Natural killer cell (primary cell): ENCODE data around the gene CXCR6. TPM values are rescaled to one million over a fixed set of nuclear protein-coding genes. Genes with fewer than 3 reads are reported as not detected.

ENCODE experiments used
- ATAC-seq, 3 donors: fragments of 150-1000 bp in 2 of 3; fragments of 200-7000 bp in 1 of 3; cut with Tn5 transposase; 1 replicate in 1 of 3; 2 replicates in 2 of 3; pipeline ENCODE4 v1.10.0; 2021; ENCODE audit warnings: mild to moderate bottlenecking in 2 of 3, moderate library complexity in 2 of 3
- DNase-seq, 2 donors: peaks; one replicate each; pipeline versions ENCODE4 v3.0.0 to v3.0.0-alpha.2; 2013 to 2021; ENCODE audit warnings: mixed read lengths in 1 of 2
- H3K27ac ChIP-seq: one replicate; pipeline ENCODE4 v1.5.1; 2013; ENCODE audit warnings: mild to moderate bottlenecking, low read length
- H3K27me3 ChIP-seq: one replicate; pipeline ENCODE4 v1.6.1; 2013; ENCODE audit warnings: low read length; ENCODE audit not compliant: control insufficient read depth, insufficient read depth
- H3K36me3 ChIP-seq: one replicate; pipeline ENCODE4 v1.6.1; 2013; ENCODE audit warnings: low read length; ENCODE audit not compliant: control insufficient read depth, insufficient read depth
- H3K4me1 ChIP-seq: one replicate; pipeline ENCODE4 v1.6.1; 2013; ENCODE audit warnings: low read length; ENCODE audit not compliant: control insufficient read depth, insufficient read depth
- H3K4me3 ChIP-seq: one replicate; pipeline ENCODE4 v1.5.1; 2013; ENCODE audit warnings: low read length
- H3K9me3 ChIP-seq: one replicate; pipeline ENCODE4 v1.6.1; 2013; ENCODE audit warnings: low read length; ENCODE audit not compliant: control insufficient read depth, insufficient read depth
- H3K27ac Mint-ChIP-seq, 2 donors: one replicate each; pipeline ENCODE4 v1.8.0; 2022; ENCODE audit warnings: mild to moderate bottlenecking in 2 of 2, mixed read lengths in 2 of 2, moderate library complexity in 1 of 2
- H3K27me3 Mint-ChIP-seq, 2 donors: one replicate each; pipeline ENCODE4 v1.8.0; 2022; ENCODE audit warnings: low read depth in 2 of 2, mixed read lengths in 2 of 2
- H3K36me3 Mint-ChIP-seq: one replicate; pipeline ENCODE4 v1.8.0; 2022; ENCODE audit warnings: mixed read lengths
- H3K4me1 Mint-ChIP-seq, 2 donors: one replicate each; pipeline ENCODE4 v1.8.0; 2022; ENCODE audit warnings: mixed read lengths in 2 of 2
- H3K4me3 Mint-ChIP-seq: one replicate; pipeline ENCODE4 v1.8.0; 2022; ENCODE audit warnings: mild to moderate bottlenecking, moderate library complexity, mixed read lengths
- H3K9me3 Mint-ChIP-seq, 2 donors: one replicate each; pipeline ENCODE4 v1.8.0; 2022; ENCODE audit warnings: mixed read lengths in 2 of 2
- WGBS: methylation state at CpG from one replicate; pipeline ENCODE4 v1.1.7; 2013; ENCODE audit warnings: missing lambda C conversion rate; ENCODE audit not compliant: insufficient coverage; 5-methylcytosine and 5-hydroxymethylcytosine counted together
- intact Hi-C: fragments of 100-400 bp; cut with micrococcal nuclease; formaldehyde crosslinking; loops from one replicate; pipeline ENCODE4 v1.14.2; 2022
- total RNA-seq, 4 donors: library from RNA; stranded (reverse); fragments of 120-200 nt in 1 of 4; gene quantifications; one replicate each; pipeline versions ENCODE4 v1.2.3 to v1.2.4, GENCODE V29; 2013 to 2022
- TF ChIP-seq, protein P1 (sequence below): fragments of 200-600 bp; IDR thresholded peaks from one replicate; pipeline ENCODE4 v1.8.0; 2022; ENCODE audit warnings: antibody characterized with exemption

The CXCR6 gene
- total RNA-seq, 3 donors from 2014 or later (not counting 1 experiment from before 2014, with no cell fraction given) = 0.95 to 2.1 (median 1.7) TPM

DNA sequence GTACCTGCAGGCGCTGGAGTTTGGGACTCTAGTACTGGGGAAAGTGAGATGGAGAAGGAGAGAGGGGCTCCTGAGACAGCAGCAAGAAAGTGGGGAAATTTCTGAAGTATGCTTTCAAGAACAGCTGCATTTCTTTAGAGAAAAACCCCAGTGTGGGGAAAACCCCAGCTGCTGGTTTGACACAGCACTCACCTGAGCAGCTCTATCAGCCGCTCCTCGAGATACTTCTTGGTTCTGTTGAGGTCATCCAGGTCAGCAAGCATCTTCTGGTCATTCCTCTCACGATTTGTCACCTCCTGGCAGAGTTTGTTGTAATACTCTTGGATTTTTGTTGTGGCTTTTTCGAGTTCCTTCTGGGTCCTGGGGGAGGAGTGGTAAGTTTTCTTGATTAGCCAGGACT lies 18.8 kb downstream of the CXCR6 start:
- peaks cover 24 to 28% of the 10 kb centered on the region in 2 donors for H3K4me1 Mint-ChIP-seq
- WGBS = 58% methylated on average over 5 of the region's 5 CpGs
- H3K27me3 Mint-ChIP-seq = no peaks in the 10 kb centered on the region
- H3K9me3 ChIP-seq = no peaks in the 10 kb centered on the region
- peaks cover 90% of the 10 kb centered on the region for H3K36me3 ChIP-seq
- H3K9me3 Mint-ChIP-seq = no peaks in the 10 kb centered on the region
- no peak overlapping the region for H3K4me3 Mint-ChIP-seq
- no peaks in the 10 kb centered on the region for H3K27me3 ChIP-seq
- intact Hi-C loops = no loop called here
- peak overlapping the region in 1 of 2 donors; percentile 1 for H3K27ac Mint-ChIP-seq
- no peak overlapping the region for H3K4me3 ChIP-seq
- peaks cover 29% of the 10 kb centered on the region for H3K36me3 Mint-ChIP-seq
- DNase-seq = peak in 1 of 2 donors; percentile 60
- peaks cover 84% of the 10 kb centered on the region for H3K4me1 ChIP-seq
- TF ChIP-seq, protein P1, sequence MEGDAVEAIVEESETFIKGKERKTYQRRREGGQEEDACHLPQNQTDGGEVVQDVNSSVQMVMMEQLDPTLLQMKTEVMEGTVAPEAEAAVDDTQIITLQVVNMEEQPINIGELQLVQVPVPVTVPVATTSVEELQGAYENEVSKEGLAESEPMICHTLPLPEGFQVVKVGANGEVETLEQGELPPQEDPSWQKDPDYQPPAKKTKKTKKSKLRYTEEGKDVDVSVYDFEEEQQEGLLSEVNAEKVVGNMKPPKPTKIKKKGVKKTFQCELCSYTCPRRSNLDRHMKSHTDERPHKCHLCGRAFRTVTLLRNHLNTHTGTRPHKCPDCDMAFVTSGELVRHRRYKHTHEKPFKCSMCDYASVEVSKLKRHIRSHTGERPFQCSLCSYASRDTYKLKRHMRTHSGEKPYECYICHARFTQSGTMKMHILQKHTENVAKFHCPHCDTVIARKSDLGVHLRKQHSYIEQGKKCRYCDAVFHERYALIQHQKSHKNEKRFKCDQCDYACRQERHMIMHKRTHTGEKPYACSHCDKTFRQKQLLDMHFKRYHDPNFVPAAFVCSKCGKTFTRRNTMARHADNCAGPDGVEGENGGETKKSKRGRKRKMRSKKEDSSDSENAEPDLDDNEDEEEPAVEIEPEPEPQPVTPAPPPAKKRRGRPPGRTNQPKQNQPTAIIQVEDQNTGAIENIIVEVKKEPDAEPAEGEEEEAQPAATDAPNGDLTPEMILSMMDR = no peak
- H3K27ac ChIP-seq = peak overlapping the region; percentile 16
- ATAC-seq = peak in 1 of 3 donors; percentile 29

DNA sequence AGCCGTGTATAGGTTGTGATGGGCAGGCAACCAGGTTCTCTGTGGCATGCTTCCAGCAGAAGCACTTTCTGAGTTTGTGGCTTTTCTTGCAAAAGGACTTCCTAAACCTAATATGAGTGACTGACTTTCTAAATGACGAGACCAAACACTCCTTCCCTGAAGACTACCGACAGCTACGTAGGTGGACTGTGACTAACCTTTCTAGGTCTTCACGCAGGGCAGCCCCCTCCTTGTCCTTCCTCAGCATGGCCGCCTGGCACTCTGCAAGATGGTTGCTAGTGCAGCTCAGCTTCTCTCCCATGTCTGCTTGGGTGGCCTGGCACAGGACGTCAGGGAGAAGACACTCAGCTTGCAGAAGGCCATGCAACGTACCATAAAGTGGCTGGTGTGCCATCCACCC lies 20.9 kb downstream of the CXCR6 start:
- DNase-seq = peak in 1 of 2 donors; percentile 43
- H3K4me1 Mint-ChIP-seq = peaks cover 5 to 32% of the 10 kb centered on the region in 2 donors

DNA sequence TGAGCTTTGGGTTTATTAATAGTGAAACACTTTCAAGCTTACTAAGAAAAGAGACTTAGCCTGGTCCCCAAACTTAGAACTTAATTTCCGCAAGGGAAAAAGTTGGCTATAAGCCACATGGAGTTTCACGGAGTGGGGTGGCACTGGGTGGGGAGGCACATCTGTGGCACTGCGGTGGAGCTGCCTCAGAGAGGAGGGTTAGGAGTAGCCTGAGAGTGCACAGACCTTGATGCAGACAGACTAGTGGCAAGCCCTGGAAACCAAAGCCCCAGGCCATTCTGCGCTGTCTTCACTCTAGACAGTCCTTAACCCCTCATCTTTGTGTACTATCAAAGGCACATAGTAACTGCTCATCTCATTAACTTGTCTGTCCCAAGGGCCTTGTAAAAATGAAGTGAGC lies 22.0 kb downstream of the CXCR6 start:
- peak in 1 of 2 donors; percentile 22 for DNase-seq
- Mint-ChIP-seq H3K4me3 (no peak overlapping the region), H3K36me3 (peaks cover 24% of the 10 kb centered on the region), H3K27ac (peak overlapping the region in 1 of 2 donors; percentile 22), H3K4me1 (peaks cover 0 to 28% of the 10 kb centered on the region in 2 donors), H3K9me3 (no peaks in the 10 kb centered on the region), H3K27me3 (no peaks in the 10 kb centered on the region)
- TF ChIP-seq, protein P1 = no peak
- Histone ChIP-seq H3K36me3 (peaks cover 89% of the 10 kb centered on the region), H3K4me1 (peaks cover 81% of the 10 kb centered on the region), H3K9me3 (no peaks in the 10 kb centered on the region), H3K4me3 (no peak overlapping the region), H3K27ac (peak overlapping the region; percentile 47), H3K27me3 (no peaks in the 10 kb centered on the region)
- peak in 1 of 3 donors; percentile 22 for ATAC-seq
- intact Hi-C loops = no loop called here
- 71% methylated on average over 4 of the region's 4 CpGs for WGBS

More for the DNA sequence above, 20.9 kb downstream of the CXCR6 start:
- peak overlapping the region; percentile 47 for H3K27ac ChIP-seq
- peaks cover 91% of the 10 kb centered on the region for H3K36me3 ChIP-seq
- no peak overlapping the region for H3K27ac Mint-ChIP-seq
- H3K27me3 Mint-ChIP-seq = no peaks in the 10 kb centered on the region
- no peak overlapping the region for H3K4me3 Mint-ChIP-seq
- no peaks in the 10 kb centered on the region for H3K9me3 ChIP-seq
- TF ChIP-seq, protein P1 = no peak
- no peaks in the 10 kb centered on the region for H3K27me3 ChIP-seq
- intact Hi-C loops = no loop called here
- no peaks in the 10 kb centered on the region for H3K9me3 Mint-ChIP-seq
- H3K4me1 ChIP-seq = peaks cover 84% of the 10 kb centered on the region
- no peak overlapping the region for H3K4me3 ChIP-seq
- peak in 1 of 3 donors; percentile 59 for ATAC-seq
- peaks cover 31% of the 10 kb centered on the region for H3K36me3 Mint-ChIP-seq
- WGBS = 56% methylated on average over 8 of the region's 8 CpGs

DNA sequence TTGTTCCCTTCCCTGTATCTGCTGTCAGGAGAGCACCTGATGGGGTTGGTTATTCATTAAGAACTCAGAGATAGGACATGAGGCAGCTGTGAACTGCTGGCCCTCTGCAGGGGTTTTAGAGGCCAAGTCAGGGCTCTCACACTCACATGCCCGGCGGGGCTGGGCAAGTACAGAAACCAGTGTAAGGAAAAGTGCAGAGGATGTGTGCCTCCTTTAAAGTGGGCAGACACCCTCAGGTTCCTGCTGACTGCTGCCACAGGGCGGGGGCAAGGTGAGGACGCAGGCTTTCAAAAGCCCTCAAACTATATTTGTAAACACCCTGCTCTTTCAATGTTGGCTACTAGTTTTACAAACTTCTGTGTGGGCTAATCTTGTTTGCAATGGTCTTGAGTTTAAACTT lies 22.4 kb downstream of the CXCR6 start:
- H3K4me1 ChIP-seq = peaks cover 81% of the 10 kb centered on the region
- DNase-seq (peak in 1 of 2 donors; percentile 60), ATAC-seq (peak in 2 of 3 donors; percentile 55 to 56)
- peaks cover 85% of the 10 kb centered on the region for H3K36me3 ChIP-seq
- 31% methylated on average over 4 of the region's 4 CpGs for WGBS
- H3K27me3 ChIP-seq = no peaks in the 10 kb centered on the region
- H3K27ac ChIP-seq = peak overlapping the region; percentile 47
- Mint-ChIP-seq H3K36me3 (peaks cover 26% of the 10 kb centered on the region), H3K27me3 (no peaks in the 10 kb centered on the region), H3K4me1 (peaks cover 0 to 31% of the 10 kb centered on the region in 2 donors), H3K4me3 (peak overlapping the region; percentile 9), H3K9me3 (no peaks in the 10 kb centered on the region), H3K27ac (peak overlapping the region in 1 of 2 donors; percentile 22)
- TF ChIP-seq, protein P1 = no peak
- H3K4me3 ChIP-seq = no peak overlapping the region
- intact Hi-C loops = no loop called here
- H3K9me3 ChIP-seq = no peaks in the 10 kb centered on the region
